SK-N-SH treated with all-trans-retinoic acid at 6 μM for 48 hours (cell line): Measurements from ENCODE around the gene PRSS33.

Experiments
- ATAC-seq: fragments of 200-7000 bp; cut with Tn5 transposase; 3 replicates; pipeline ENCODE4 v1.9.1; 2020; ENCODE audit warnings: mild to moderate bottlenecking, moderate library complexity
- ARNTL ChIP-seq: fragments of 450-650 bp; formaldehyde crosslinking; IDR thresholded peaks from 2 replicates; pipeline ENCODE4 v1.5.0; 2020; ENCODE audit warnings: low read depth, mild to moderate bottlenecking, moderate library complexity, borderline replicate concordance
- BACH2 ChIP-seq: fragments of 250-450 bp; sonication (Bioruptor Pico); IDR thresholded peaks from 2 replicates; pipeline ENCODE4 v1.9.0; 2021; ENCODE audit warnings: mild to moderate bottlenecking, borderline replicate concordance
- CSDC2 ChIP-seq: fragments of 250-450 bp; sonication (Bioruptor Pico); IDR thresholded peaks from 2 replicates; pipeline ENCODE4 v1.5.0; 2020; ENCODE audit warnings: mild to moderate bottlenecking, moderate library complexity
- ESRRG ChIP-seq: fragments of 250-450 bp; sonication (Bioruptor Pico); IDR thresholded peaks from 2 replicates; pipeline ENCODE4 v1.6.1; 2021; ENCODE audit warnings: mild to moderate bottlenecking
- GLIS3 ChIP-seq: fragments of 250-450 bp; sonication (Bioruptor Pico); IDR thresholded peaks from 2 replicates; pipeline ENCODE4 v1.5.0; 2020; ENCODE audit warnings: mild to moderate bottlenecking, moderate library complexity
- ISL1 ChIP-seq: fragments of 250-450 bp; sonication (Bioruptor Pico); IDR thresholded peaks from 2 replicates; pipeline ENCODE4 v2.1.2; 2022; ENCODE audit warnings: mild to moderate bottlenecking, moderate library complexity
- OSR1 ChIP-seq: fragments of 250-450 bp; sonication (Bioruptor Pico); IDR thresholded peaks from 2 replicates; pipeline ENCODE4 v1.8.0; 2022; ENCODE audit warnings: moderate library complexity, mild to moderate bottlenecking, inconsistent platforms
- PPARA ChIP-seq: fragments of 250-450 bp; sonication (Bioruptor Pico); IDR thresholded peaks from 2 replicates; pipeline ENCODE4 v1.5.0; 2020; ENCODE audit warnings: mild to moderate bottlenecking, borderline replicate concordance
- RARB ChIP-seq: fragments of 250-450 bp; sonication (Bioruptor Pico); IDR thresholded peaks from 2 replicates; pipeline ENCODE4 v1.8.0; 2021; ENCODE audit warnings: mild to moderate bottlenecking, moderate library complexity
- SNAI2 ChIP-seq: fragments of 250-450 bp; sonication (Bioruptor Pico); IDR thresholded peaks from 2 replicates; pipeline ENCODE4 v1.5.0; 2020; ENCODE audit warnings: mild to moderate bottlenecking, moderate library complexity
- TCF4 ChIP-seq: fragments of 250-450 bp; sonication (Bioruptor Pico); IDR thresholded peaks from 2 replicates; pipeline ENCODE4 v1.8.0; 2021; ENCODE audit warnings: mild to moderate bottlenecking, moderate library complexity, borderline replicate concordance
- TOX ChIP-seq: fragments of 250-450 bp; sonication (Bioruptor Pico); IDR thresholded peaks from 2 replicates; pipeline ENCODE4 v1.8.0; 2021; ENCODE audit warnings: mild to moderate bottlenecking, moderate library complexity, borderline replicate concordance
- ZC3H10 ChIP-seq: fragments of 250-450 bp; sonication (Bioruptor Pico); IDR thresholded peaks from 2 replicates; pipeline ENCODE4 v1.5.1; 2021; ENCODE audit warnings: mild to moderate bottlenecking, moderate library complexity
- ZFP3 ChIP-seq: fragments of 250-450 bp; sonication (Bioruptor Pico); IDR thresholded peaks from 2 replicates; pipeline ENCODE4 v1.5.0; 2020; ENCODE audit warnings: mild to moderate bottlenecking, moderate library complexity
- ZFP30 ChIP-seq: fragments of 450-650 bp; formaldehyde crosslinking; IDR thresholded peaks from 2 replicates; pipeline ENCODE4 v1.5.0; 2022; ENCODE audit warnings: mild to moderate bottlenecking, moderate library complexity
- ZNF565 ChIP-seq: fragments of 450-650 bp; formaldehyde crosslinking; conservative IDR thresholded peaks from 2 replicates; pipeline ENCODE4 v1.5.0; 2020; ENCODE audit warnings: low read depth, mild to moderate bottlenecking, moderate library complexity
- ZNF70 ChIP-seq: fragments of 450-650 bp; formaldehyde crosslinking; IDR thresholded peaks from 2 replicates; pipeline ENCODE4 v1.5.0; 2020; ENCODE audit warnings: mild to moderate bottlenecking, moderate library complexity
- TF ChIP-seq, protein P1 (sequence below): fragments of 250-450 bp; sonication (Bioruptor Pico); IDR thresholded peaks from 2 replicates; pipeline ENCODE4 v1.8.0; 2020; ENCODE audit warnings: mild to moderate bottlenecking, moderate library complexity, borderline replicate concordance
- TF ChIP-seq, protein P2 (sequence below): fragments of 250-450 bp; sonication (Bioruptor Pico); IDR thresholded peaks from 2 replicates; pipeline ENCODE4 v1.5.0; 2020; ENCODE audit warnings: mild to moderate bottlenecking, moderate library complexity
- TF ChIP-seq, protein P3 (sequence below): fragments of 250-450 bp; sonication (Bioruptor Pico); IDR thresholded peaks from 2 replicates; pipeline ENCODE4 v1.5.1; 2020; ENCODE audit warnings: low read depth, mild to moderate bottlenecking, moderate library complexity
- TF ChIP-seq, protein P4 (sequence below): fragments of 250-450 bp; sonication (Bioruptor Pico); IDR thresholded peaks from 2 replicates; pipeline ENCODE4 v1.5.1; 2021; ENCODE audit warnings: mild to moderate bottlenecking, moderate library complexity

The PRSS33 gene

DNA sequence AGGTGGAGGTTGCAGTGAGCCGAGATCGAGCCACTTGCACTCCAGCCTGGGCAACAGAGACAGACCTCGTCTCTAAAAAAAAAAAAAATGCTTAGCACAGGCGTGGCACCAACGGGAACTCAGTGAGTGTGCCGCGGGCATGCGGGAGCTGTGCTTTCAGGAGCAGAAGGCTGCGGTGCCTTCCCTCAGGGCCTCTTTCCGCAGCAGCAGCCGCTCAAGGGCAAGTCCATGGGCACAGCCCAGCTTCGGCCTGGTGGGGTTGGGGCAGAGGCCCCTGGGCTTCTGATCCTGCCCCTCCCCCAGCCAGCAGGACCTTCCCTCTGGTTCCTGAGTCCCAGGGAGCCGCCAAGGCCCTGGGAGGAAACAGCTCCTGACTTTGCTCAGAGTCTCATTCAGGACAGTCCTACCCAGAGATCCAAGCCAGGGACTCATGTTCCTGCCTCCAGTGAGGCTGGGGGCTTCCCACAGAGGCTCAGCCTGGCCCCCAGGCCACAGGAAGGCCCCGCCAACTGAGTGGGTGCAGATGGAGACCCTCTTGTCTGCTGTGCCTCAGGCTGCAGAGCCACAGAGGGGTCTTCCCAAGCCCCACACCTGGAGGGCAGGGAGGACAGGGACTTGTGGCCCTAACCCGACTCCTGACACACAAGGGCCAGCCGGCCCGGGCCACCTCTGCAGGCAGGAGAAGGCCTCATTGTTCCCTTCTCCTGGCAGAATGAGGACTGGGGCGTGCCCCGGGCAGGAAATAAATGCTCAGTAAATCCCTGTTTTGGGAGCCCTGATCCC, 39.4 kb upstream of the PRSS33 start:
- TF ChIP-seq BACH2 (CRISPR knock-in tag), result no peak
- no peak for TF ChIP-seq ZFP3 (CRISPR knock-in tag)
- no peak for TF ChIP-seq ZNF70 (CRISPR knock-in tag)
- TF ChIP-seq, protein P1, sequence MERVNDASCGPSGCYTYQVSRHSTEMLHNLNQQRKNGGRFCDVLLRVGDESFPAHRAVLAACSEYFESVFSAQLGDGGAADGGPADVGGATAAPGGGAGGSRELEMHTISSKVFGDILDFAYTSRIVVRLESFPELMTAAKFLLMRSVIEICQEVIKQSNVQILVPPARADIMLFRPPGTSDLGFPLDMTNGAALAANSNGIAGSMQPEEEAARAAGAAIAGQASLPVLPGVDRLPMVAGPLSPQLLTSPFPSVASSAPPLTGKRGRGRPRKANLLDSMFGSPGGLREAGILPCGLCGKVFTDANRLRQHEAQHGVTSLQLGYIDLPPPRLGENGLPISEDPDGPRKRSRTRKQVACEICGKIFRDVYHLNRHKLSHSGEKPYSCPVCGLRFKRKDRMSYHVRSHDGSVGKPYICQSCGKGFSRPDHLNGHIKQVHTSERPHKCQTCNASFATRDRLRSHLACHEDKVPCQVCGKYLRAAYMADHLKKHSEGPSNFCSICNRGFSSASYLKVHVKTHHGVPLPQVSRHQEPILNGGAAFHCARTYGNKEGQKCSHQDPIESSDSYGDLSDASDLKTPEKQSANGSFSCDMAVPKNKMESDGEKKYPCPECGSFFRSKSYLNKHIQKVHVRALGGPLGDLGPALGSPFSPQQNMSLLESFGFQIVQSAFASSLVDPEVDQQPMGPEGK, result no peak
- TF ChIP-seq, protein P2, sequence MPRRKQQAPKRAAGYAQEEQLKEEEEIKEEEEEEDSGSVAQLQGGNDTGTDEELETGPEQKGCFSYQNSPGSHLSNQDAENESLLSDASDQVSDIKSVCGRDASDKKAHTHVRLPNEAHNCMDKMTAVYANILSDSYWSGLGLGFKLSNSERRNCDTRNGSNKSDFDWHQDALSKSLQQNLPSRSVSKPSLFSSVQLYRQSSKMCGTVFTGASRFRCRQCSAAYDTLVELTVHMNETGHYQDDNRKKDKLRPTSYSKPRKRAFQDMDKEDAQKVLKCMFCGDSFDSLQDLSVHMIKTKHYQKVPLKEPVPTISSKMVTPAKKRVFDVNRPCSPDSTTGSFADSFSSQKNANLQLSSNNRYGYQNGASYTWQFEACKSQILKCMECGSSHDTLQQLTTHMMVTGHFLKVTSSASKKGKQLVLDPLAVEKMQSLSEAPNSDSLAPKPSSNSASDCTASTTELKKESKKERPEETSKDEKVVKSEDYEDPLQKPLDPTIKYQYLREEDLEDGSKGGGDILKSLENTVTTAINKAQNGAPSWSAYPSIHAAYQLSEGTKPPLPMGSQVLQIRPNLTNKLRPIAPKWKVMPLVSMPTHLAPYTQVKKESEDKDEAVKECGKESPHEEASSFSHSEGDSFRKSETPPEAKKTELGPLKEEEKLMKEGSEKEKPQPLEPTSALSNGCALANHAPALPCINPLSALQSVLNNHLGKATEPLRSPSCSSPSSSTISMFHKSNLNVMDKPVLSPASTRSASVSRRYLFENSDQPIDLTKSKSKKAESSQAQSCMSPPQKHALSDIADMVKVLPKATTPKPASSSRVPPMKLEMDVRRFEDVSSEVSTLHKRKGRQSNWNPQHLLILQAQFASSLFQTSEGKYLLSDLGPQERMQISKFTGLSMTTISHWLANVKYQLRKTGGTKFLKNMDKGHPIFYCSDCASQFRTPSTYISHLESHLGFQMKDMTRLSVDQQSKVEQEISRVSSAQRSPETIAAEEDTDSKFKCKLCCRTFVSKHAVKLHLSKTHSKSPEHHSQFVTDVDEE (CRISPR knock-in tag), result no peak
- no peak for TF ChIP-seq CSDC2 (CRISPR knock-in tag)
- no peak for ATAC-seq

DNA sequence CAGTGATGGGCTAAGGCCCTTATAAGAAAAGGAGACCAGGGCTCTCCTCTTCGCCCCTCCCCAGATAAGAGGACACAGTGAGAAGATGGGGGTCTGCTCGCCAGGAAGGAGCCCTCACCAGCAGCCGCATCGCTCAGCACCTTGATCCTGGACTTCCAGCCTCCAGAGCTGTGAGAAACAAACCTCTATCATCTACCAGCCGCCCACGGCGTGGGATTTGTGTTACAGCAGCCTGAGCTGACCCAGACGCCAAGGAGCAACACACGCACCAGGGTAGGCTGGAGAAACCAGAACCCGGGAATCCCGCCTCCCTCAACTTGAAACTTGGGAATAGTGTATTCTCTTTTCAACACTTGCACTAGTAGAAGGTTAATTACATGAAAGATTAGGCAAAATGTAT, 38.5 kb upstream of the PRSS33 start:
- TF ChIP-seq, protein P2 (CRISPR knock-in tag), result no peak
- TF ChIP-seq ZFP30 (CRISPR knock-in tag), result no peak
- no peak for TF ChIP-seq ZC3H10
- no peak for TF ChIP-seq CSDC2 (CRISPR knock-in tag)
- no peak for ATAC-seq

DNA sequence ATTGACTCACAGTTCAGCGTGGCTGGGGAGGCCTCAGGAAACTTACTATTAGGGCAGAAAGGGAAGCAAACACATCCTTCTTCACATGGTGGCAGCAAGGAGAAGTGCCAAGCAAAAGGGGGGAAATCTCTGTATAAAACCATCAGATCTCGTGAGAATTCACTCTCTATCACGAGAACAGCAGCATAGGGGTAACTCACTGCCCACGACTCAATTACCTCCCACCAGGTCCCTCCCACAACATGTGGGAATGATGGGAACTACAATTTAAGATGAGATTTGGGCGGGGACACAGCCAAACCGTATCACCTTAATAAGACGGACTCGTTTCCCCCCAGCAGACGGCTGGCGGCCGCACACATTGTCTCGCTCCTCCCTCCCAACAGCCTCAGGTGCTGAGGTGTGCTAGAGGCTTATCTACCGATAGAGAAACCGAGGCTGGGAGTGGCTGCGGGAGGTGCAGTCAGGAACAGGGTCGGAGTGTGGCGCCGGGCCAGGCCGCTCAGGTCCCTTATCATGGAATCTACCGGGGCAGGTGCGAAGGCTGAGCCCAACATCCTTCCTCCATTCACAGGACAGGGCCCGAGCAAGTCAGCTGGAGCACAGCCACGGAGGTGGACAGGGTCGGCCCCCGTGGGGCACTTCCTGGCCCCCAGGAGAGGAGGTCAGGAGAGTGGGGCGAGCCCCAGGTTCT, 37.8 kb upstream of the PRSS33 start:
- no peak for TF ChIP-seq ZC3H10
- TF ChIP-seq OSR1, result no peak
- TF ChIP-seq TOX (CRISPR knock-in tag), result no peak
- no peak for TF ChIP-seq ARNTL
- TF ChIP-seq ESRRG (CRISPR knock-in tag), result no peak
- no peak for ATAC-seq

DNA sequence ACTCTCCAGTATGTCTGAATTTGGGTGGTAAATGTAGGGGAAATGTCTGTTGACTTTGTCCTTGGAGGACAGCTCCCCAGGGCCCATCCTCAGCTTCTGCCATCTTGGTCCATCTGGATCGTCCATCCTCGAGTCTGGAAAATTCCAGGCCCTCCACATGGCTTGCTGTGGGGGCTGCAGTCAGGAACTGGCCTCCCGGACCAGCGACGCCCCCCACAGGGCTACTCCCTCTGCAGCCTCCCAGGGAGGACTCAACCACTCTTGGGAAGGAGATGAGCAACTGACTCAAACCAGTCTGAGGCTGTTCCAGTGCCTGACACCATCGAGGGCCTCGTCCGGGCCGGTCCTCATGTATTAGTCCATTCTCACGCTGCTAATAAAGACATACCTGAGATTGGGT, 37.3 kb upstream of the PRSS33 start:
- TF ChIP-seq, protein P3, sequence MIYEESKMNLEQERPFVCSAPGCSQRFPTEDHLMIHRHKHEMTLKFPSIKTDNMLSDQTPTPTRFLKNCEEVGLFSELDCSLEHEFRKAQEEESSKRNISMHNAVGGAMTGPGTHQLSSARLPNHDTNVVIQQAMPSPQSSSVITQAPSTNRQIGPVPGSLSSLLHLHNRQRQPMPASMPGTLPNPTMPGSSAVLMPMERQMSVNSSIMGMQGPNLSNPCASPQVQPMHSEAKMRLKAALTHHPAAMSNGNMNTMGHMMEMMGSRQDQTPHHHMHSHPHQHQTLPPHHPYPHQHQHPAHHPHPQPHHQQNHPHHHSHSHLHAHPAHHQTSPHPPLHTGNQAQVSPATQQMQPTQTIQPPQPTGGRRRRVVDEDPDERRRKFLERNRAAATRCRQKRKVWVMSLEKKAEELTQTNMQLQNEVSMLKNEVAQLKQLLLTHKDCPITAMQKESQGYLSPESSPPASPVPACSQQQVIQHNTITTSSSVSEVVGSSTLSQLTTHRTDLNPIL, result no peak
- TF ChIP-seq GLIS3 (CRISPR knock-in tag) (no peak), ZNF565 (CRISPR knock-in tag) (no peak), ESRRG (CRISPR knock-in tag) (no peak), ARNTL (no peak)
- ATAC-seq, result no peak

DNA sequence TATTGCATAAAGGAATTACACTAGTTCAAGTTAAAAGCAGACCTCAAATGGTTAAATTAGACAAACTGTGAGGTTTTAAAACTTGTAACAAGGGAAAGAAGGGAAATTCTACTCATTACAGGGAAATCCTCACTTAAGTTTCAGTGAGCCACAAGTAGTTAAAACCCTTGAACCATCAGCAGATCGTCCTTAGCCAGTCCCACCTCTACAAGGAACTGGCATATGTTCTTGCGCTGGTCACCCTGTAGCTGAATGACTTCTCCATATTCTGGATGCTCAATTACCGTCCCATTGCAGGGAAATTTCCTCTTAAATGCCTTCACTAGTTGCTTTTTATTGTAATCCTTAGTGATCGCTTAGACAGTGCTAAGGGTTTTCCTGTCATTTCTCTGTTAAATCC, 35.1 kb upstream of the PRSS33 start:
- no peak for ATAC-seq
- TF ChIP-seq TOX (CRISPR knock-in tag), result no peak
- TF ChIP-seq OSR1, result no peak
- no peak for TF ChIP-seq ZFP3 (CRISPR knock-in tag)
- no peak for TF ChIP-seq ZNF565 (CRISPR knock-in tag)
- TF ChIP-seq RARB (CRISPR knock-in tag), result no peak
- TF ChIP-seq, protein P4, sequence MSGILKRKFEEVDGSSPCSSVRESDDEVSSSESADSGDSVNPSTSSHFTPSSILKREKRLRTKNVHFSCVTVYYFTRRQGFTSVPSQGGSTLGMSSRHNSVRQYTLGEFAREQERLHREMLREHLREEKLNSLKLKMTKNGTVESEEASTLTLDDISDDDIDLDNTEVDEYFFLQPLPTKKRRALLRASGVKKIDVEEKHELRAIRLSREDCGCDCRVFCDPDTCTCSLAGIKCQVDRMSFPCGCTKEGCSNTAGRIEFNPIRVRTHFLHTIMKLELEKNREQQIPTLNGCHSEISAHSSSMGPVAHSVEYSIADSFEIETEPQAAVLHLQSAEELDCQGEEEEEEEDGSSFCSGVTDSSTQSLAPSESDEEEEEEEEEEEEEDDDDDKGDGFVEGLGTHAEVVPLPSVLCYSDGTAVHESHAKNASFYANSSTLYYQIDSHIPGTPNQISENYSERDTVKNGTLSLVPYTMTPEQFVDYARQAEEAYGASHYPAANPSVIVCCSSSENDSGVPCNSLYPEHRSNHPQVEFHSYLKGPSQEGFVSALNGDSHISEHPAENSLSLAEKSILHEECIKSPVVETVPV, result no peak
- no peak for TF ChIP-seq PPARA (CRISPR knock-in tag)
- TF ChIP-seq GLIS3 (CRISPR knock-in tag), result no peak
- TF ChIP-seq ISL1 (CRISPR knock-in tag), result no peak
- no peak for TF ChIP-seq TCF4 (CRISPR knock-in tag)
- no peak for TF ChIP-seq CSDC2 (CRISPR knock-in tag)
- TF ChIP-seq ESRRG (CRISPR knock-in tag), result no peak
- no peak for TF ChIP-seq SNAI2 (CRISPR knock-in tag)
- TF ChIP-seq ZNF70 (CRISPR knock-in tag), result no peak
